Measurements from ENCODE around the gene FAF1.

Gene FAF1

DNA sequence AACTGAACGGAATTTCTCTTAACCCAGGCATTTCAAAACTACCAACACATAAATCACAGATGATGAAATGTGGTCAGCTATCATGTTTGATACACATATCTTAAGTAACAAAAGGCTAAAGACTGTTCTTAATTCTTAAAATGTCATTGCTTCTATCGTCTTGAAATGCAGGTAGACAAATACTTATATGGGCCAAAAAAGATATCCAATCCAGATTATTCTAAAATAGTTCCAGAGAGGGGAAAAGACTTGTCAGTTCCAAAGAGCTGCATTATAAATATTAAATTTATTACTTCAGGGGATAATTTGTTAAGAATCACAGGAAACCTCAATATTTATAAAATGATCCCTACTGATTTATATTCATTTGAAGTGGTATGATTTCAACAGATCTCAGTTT, 259.4 kb downstream of the FAF1 start:
- no peak for DNase-seq (ENCODE audit: low spot score)

DNA sequence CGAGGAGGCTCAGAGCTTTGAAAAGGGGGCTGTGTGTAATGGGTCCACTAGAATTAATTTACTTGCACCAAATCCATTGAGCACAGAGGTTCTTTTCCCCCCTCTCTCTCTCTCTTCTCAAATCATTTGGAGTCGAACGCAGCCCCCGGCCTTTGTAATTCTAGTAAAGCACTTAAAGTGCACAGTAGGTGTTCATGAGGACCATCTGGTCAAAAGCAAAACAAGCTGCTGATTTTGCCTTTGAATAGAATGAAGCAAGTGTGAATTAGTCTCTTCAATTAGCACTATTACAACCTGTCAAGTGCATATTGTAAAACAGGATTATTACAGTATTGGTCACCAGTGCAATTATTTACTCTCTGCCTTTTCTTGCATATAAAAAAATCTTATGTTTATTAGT, 259.9 kb downstream of the FAF1 start:
- DNase-seq (ENCODE audit: low spot score): no peak

DNA sequence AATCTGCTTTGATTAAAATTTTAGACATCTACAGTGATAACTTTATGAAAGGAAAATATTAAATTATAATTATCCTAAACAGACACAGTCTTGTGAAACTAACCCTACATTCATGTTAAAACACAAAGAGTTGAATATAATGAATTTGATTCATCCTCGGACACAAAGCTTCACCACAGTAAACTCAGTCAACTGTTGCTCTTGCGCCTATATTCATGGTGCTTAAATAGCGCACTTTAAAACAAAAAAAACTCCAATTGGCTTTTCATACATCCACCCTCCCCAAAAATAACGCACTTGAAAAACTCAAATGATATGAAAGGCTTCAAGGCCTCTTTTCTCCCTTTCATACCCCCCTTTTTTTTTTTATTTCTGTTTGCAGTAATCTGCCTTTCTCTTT, 260.3 kb downstream of the FAF1 start:
- DNase-seq (ENCODE audit: low spot score): no peak

DNA sequence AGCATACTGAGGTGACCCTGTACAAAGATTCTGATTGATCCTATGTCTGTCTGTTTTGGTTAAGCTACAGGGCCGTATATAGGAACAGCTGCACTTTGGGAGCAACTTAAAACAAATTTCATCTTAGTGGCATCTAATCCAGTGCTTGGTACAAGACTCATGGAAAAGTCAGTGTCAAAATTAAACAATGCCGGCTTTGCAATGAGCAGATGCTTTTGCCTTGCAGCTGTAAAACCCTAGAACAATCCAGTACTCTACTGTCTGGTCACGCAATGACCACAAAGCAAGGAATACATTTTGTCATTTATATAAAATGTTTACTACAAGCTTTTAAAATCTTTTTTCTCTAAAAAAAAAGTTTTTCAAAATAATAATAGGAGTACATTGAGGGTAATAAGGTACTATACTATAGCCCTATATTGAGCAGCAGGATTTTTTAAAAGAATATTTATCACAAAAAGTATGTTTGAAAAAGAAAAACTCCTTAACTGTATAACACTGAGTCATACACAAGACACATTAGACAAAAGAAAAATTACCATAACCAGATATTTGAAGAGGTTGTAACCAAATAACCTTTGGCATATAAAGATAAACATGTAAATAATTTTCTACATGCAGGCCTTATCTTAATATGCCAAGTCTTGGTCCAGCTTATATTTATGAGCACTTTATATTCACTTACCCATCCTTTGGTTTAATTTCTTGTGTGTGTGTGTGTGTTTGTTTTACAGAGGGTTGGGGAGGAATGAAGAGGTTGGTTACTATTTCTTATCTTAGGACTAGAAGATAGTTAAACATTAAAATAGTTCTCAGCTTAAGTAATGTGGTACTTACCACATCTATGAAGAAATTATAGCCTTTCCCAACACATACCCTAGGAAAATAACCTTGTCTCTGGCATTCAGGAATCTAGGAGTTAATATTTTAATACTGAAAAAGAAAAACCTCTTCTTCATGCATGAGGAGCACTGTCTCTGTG, 262.3 kb downstream of the FAF1 start:
- DNase-seq (ENCODE audit: low spot score): no peak

DNA sequence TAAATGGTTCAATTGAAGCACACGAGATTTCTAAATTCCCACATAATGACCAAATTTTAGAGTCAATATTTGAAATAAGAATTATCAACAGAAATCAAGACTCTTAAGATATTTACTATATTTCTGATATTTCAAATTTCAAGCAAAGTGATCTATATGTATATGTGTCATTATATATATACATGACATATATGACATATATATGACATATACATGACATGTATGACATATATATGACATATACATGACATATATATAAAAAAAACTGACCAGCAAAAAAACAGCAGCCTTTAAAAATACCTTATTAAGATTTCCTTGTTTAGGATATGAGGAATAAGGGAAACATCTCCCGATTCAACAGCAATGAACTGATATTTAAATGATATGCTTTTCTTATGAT, 266.2 kb downstream of the FAF1 start:
- DNase-seq (ENCODE audit: low spot score): no peak

DNA sequence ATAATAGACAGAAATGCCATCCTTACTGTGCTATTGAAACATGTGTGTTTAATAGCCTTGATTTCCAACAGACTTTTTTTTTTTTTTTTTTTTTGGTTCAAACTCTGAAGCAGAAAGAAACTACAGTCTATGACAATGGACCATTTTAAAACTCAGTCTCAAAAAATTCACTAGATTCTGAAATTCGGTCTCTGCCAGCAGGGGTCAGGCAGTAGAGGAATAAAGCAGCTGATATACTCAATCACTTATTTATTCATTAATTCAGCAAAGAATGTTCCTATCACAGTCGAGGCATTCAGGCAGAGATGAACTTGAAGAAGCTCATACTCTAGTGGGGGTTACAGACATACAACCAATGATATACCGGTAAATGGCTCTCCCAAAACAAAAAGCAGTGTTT, 275.9 kb downstream of the FAF1 start:
- DNase-seq (ENCODE audit: low spot score): no peak

DNA sequence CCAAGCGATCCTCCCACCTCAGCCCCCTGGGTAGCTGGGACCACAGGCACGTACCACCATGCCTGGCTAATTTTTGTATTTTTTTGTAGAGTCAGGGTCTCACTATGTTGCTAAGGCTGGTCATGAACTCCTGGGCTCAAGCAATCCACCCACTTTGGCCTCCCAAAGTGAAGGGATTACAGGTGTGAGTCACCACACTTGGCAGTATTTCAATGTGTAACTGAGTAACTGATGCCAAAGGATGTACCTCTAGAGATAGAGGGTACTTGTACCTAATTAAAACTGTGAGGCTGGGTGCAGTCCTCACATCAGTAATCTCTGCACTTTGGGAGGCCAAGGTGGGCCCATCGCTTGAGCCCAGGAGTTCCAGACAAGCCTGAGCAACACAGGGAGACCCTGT, 278.1 kb downstream of the FAF1 start:
- no peak for DNase-seq (ENCODE audit: low spot score)

DNA sequence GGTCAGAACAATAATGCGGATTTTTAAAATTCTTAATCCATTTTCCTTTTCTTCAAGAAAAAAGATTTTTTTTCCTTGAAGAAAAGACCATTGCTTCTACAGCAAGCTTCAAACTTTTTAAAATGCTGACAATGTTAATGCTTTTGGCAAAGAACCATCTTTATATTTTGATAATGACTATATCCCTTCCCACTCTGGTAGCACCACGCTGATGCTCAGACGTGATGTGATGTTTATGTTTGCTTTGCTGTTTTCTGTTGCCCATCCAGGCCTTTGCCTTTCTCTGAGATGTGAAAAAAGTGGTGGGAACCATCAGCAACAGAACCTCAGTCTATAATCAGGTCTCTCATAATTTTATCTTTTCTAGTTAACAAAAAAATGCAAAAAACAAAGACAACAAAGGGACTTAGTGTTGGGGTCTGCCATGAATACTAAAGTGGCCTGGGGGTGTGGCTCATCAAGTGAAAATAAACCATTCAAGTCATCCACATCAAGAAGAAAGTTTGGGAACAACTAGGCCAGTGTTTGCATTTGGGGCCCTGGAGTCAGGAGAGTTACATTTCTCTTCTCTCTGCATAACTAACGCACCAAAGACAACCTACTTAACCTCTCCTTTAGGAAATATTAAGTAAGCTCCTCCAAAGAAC, 292.2 kb downstream of the FAF1 start:
- DNase-seq (ENCODE audit: low spot score): no peak

DNA sequence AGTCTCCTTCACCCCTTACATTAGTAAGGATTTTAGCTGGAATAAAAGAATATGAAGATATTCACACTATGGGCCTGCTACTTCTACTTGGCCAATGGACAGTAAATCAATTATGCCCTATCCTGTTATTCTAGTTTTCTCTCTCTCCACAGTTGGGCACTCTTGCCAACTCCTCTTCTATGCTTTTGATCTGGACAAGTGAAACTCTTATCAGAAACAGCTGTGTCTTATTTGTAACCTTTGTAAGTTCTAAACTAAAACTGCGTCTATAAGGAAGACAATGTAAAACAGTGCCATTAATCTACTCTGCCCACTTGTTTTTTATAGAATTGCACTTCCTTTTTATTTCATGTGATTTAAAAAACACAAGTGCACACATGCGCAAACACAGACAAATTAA, 292.8 kb downstream of the FAF1 start:
- DNase-seq (ENCODE audit: low spot score): no peak

DNA sequence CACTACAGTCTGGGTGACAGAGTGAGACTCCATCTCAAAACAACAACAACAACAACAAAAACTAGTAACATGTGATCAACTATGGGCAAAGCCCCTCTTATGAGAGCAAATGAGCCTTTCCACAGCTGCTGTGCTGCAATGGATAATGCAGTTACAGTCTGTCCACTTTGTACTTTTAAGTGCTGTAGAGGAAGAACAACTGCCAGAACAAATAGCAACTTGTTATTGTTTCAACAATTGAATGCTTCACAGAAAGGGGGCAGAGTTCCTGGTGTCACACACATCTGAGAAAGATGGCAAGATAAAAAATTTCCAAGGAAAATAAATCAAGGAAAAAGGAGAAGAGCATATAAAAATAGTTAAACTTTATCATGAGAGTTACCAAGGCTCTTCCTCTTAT, 293.2 kb downstream of the FAF1 start:
- no peak for DNase-seq (ENCODE audit: low spot score)

DNA sequence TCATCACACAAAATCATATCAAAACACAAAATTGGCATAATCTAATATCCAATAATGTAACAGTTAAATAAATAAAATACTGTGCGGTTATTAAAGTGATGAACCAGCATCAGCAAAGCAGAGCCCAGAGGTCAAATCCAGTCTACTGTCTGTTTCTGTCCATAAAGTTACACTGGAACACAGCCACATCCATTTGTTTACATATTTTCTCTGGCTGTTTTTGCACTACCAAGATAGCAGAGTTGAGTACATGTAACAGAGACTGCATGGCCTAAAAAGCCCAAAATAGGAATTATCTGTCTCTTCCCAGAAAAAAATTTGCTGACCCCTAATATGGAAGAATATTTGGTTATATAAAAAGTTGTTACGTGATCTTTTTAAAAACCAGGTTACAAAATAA, 294.7 kb downstream of the FAF1 start:
- no peak for DNase-seq (ENCODE audit: low spot score)

DNA sequence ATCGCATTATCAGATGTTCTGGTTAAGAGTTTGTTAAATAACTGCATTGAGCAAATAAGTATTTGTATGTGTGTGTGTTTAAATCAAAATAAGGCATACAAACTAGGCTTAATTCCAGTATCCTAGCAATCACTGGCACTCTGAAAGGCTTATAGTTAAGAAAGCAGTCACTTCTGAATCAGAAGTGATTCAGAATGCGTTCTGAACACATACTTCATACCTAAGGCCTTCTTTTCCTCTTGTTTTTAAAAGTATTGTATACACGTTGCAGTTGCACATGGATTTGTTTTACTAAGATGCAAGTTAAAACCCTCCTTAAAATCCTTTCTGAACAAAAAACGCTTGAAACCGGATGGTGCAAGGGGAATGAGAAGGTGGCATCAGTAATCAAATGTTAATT, 298.4 kb downstream of the FAF1 start:
- no peak for DNase-seq (ENCODE audit: low spot score)

DNA sequence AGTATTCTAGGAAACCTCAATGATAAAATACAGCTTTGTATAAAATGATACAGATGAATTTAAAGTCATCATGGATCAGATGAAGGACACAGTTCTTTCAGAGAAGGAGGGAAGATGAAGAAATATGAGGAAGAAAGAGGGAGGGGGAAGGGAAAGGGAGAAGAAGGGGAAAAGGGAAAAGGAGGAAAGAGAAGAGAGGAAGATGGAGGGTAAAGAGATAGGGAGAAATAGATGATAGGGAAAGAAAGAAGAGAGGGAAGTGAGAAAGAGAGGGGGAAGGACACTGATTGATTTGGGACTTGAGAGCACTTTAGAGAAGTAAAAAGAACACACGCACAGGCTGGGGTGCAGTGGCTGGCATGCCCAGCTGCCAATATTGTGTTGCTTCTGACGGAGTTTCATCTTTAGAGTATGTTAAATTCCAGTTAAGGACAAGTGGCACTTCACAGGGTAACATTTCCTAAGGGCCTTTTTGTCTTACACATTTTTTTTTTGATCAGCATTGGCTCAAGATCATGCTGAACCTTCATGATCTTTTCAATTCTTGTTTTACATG, 300.9 kb downstream of the FAF1 start:
- DNase-seq (ENCODE audit: low spot score): no peak

DNA sequence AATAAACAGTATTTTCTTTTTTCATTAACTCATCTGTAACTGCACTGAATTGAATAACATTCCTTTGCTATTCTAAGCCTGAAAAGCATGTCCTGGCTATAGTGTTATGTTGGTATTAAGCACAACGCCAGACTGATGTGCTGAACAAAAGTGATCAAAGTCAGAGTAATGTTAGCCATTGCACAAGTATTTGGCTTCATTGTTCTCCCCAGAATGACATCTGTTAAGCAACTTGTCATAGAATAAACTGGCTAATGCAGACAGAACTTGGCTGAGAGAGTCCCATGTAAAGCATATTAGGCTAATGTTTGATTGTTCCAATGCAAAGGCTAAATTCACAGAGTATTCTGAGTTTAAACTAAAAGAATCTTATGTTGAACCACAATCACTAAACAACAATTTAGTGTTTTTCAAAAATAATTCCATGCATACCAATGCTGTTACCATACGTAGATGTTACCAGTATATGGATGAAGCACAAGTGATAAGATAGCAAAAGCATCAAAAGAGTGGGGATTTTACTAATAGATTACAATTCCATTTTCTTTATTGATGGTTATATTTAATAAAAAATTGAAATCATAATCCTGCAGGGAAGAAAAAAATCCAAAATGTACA, 301.5 kb downstream of the FAF1 start:
- DNase-seq (ENCODE audit: low spot score): no peak

DNA sequence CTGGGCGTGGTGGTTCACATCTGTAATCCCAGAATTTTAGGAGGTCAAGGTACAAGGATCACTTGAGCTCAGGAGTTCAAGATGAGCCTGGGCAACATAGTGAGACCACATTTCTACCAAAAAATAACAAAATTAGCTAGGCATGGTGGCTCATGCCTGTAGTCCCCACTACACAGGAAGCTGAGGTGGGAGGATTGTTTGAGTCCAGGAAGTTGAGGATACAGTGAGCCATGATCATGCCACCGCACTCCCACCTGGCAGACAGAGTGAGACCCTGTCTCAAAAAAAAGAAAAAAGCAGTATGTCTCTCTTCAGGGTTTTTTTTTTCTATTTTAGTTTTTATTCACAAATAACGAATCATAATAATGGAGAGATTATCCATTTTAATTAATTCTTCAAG, 303.1 kb downstream of the FAF1 start:
- DNase-seq (ENCODE audit: low spot score): no peak

DNA sequence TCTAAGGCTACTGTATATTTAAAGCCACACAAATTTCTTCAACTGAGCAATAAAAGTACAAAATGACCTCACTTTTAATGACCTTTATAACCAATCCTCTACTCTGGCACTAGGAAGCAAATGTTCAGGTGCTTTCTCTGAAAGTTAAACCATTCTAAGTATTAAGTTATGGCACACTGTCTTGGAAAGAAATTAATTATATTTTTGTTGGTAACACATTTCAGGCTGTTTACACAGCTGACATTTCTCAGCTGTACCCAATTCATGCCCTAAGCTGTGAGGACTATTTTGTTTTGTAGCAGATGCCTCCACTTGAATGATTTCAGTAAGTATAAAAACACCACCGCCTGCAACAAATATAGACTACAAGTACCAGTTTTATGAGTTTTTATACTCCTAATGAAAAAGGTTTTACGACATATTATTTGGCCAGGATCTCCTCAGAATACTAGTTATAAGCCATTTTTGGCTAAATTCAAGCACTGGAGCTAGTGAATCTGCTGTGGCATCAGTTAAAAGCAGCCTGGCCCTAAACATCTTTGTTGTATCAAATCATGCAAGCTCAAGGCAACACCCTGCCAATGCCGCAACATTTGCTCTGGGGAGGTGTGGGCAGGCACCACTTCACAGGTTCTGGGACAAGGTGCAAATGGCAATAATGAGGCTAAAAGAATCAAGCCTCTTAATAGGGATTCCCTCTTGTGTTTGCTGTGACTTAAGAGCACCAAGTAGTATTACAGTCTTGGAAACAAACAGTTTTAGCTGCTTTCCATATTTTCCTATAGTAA, 308.4 kb downstream of the FAF1 start:
- no peak for DNase-seq (ENCODE audit: low spot score)

DNA sequence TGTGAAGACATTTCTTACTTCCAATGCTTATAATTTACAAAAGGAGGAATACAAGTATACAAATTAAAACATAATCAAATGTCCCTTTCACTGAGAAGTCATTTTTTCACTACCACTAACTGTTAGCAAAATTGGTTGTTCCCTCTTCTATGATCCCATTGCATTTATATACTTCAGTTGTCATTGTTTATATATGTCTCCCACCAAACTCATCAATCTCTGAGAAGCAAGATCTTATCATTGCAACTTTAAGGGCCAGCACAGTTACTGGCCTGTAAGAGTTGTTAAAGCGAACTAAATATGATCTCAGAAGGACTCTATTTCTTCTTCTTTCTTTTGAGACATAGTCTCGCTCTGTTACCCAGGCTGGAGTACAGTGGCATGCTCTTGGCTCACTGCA, 313.5 kb downstream of the FAF1 start:
- DNase-seq (ENCODE audit: low spot score): no peak

DNA sequence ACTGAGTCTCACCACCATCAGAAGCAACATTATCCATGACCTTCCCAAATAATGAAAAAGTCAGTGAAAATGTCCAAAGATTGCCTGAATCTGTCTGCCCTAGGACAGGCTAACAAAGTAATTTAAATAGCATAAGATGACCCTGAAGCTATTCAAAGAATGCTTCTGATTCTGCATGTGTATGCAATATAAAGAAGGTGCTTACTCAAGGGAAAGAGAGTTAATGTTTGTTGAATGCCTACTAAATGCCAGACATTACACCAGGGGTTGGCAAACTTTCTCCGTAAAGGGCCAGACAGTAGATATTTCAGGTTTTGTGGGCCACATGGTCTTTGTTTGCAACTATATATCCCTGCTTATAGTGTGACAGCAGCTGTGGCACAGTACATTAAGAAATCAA, 314.9 kb downstream of the FAF1 start:
- no peak for DNase-seq (ENCODE audit: low spot score)

DNA sequence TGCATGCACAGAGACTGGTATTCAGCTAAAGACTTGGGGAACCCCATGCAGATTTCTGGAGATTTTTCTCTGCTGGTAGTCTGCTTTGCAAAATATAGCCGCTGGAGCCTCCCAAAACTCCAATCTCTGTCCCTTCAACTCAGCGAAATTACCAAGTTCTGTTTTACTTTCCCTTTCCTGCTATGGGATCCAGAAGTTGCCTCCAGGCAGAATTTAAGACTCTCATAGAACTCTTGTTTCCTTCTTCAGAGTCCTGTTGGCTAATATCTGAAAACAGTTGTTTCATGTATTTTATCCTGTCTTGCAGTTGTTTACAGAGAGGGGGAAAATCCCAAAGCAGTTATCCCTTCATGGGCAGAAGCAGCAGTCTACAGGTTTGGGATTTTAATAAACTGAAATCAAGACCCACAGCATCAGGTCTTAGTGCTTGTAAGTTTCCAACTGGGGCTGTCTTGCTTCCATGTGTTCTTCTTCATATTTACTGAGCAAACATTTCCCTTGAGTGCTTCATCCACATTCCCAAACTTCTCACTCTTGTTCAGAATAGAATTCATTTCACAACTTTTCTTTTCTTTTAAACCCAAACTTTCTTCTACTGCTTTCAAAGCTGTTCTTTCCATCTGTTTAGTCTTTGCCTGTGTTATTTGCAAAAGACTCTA, 315.5 kb downstream of the FAF1 start:
- DNase-seq (ENCODE audit: low spot score): no peak

DNA sequence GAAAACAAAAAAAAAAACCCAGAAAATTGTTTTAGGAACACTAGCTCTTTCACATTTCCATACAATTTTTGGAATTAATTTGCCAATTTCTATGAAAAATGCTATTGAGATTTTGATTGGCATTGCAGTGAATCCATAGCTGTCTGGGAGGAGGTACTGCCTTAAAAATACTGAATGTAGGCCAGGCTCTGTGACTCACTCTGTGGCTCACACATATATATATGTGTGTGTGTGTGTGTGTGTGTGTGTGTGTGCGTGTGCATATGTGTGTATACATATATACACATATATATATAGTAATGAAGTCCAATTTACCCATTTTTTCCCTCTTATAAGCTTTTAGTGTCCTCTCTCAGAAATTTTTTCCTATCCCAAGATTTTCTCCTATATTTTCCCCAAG, 322.6 kb downstream of the FAF1 start:
- DNase-seq (ENCODE audit: low spot score): no peak

DNA sequence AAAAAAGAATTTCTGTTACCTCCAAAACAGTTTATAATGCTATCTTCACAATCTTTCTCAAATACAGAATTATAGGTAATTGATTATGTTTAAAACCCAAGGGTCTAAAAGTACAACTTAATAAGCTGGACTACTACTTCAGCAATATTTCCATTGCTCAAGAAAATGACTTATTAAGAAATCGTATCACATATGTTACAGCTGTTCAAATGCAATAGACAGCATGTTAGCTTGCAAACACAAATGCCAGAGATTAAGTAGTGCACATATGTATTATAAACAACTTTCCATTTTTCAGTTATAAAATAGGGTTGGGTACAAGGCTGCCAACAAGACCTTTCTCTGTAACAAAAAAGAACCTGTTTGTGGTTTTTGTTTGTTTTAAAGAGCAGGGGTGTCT, 325.8 kb downstream of the FAF1 start:
- no peak for DNase-seq (ENCODE audit: low spot score)

DNA sequence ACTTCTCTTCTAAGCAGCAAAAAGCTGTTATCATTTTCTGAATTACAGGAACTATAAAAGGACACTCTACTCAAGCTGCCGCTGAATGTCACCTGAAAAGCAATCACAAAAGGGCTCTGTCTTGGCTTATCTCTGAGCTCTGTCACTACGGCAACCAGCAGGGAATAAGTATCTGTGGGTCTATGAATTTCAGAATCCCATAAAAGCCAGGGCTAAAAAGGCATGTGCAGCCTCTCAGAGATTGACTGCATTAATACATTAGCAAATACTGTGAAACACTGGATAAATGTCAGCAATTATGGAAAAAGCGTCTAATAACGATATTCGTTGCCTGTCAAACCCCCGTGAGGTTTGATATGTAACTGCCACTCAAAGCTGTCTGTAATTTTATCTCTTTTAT, 326.6 kb downstream of the FAF1 start:
- DNase-seq (ENCODE audit: low spot score): no peak

All from CD4-positive, alpha-beta T cell treated with Interleukin-15 for 4 hours (primary cell).